ENCODE data around the gene LYPD6B. TPM values are rescaled to one million over a fixed set of nuclear protein-coding genes. Genes with fewer than 3 reads are reported as not detected.

Gene LYPD6B
- total RNA-seq, 4 donors from 2014 or later = 0.49 to 0.54 TPM; not detected in 2

DNA sequence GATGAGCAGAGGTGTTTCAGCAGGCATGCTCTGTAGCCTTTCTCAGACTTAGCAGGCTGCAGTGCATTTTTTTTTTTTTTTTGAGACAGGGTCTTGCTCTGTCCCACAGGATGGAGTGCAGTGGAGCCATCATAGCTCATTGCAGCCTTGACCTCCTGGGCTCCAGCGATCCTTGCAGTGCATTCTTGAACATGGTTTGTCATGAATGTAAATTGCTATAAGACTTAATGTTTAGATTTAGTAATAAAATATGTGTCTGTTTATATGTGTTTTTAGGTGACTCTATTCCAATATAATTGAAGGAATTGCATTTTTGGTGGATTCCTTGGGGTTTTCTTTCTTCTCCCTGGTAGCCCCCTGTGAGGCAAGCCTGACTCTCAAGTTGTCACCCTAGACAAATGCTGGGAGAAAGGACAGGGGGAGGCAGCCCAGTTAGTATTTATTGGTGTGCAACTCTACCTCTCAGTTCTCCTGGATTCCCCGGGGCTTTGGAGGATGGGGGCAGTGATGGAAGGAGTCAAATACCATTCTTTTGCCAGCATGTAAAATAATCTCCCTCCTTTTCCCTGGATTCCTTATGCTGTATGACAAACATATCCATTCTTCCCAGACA lies 22.7 kb downstream of the LYPD6B start:
- no peak for ATAC-seq
- H3K36me3 ChIP-seq = no peaks in the 10 kb centered on the region
- peaks cover 1% of the 10 kb centered on the region for H3K27me3 ChIP-seq
- H3K4me3 ChIP-seq = no peak overlapping the region
- H3K27ac ChIP-seq = no peak overlapping the region
- H3K4me1 ChIP-seq = peaks cover 0 to 10% (median 0%) of the 10 kb centered on the region in 3 donors
- 59 to 78% methylated on average over 1 to 2 of the region's 2 CpGs for WGBS, 2 donors (ENCODE audit: low coverage in 1 of 2)
- H3K9me3 ChIP-seq = no peaks in the 10 kb centered on the region
- TF ChIP-seq EP300 (IDR thresholded peaks at IDR 0.05) = no peak
- TF ChIP-seq, protein P1, sequence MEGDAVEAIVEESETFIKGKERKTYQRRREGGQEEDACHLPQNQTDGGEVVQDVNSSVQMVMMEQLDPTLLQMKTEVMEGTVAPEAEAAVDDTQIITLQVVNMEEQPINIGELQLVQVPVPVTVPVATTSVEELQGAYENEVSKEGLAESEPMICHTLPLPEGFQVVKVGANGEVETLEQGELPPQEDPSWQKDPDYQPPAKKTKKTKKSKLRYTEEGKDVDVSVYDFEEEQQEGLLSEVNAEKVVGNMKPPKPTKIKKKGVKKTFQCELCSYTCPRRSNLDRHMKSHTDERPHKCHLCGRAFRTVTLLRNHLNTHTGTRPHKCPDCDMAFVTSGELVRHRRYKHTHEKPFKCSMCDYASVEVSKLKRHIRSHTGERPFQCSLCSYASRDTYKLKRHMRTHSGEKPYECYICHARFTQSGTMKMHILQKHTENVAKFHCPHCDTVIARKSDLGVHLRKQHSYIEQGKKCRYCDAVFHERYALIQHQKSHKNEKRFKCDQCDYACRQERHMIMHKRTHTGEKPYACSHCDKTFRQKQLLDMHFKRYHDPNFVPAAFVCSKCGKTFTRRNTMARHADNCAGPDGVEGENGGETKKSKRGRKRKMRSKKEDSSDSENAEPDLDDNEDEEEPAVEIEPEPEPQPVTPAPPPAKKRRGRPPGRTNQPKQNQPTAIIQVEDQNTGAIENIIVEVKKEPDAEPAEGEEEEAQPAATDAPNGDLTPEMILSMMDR (IDR thresholded peaks at IDR 0.05) = no peak

DNA sequence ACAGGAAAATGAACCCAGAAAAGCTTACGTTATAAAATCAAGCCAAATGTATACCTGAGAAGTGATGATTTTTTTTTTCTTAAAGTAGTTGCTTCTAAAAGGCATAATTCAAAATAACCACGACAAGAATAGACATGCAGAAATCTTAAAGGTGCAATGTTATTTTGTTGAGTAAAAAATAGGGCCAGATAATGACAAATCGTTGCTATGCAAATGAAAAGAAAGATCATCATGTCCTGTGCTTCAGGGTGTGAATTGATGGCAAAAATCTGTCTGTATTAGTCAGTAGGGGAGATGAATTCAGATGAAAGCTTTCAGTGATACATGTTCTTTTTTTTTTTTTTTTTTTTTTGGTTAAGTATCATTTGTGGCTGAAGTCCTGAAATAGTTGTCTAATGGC lies 24.0 kb downstream of the LYPD6B start:
- H3K27ac ChIP-seq = no peak overlapping the region
- no peaks in the 10 kb centered on the region for H3K36me3 ChIP-seq
- TF ChIP-seq, protein P1 (IDR thresholded peaks at IDR 0.05) = no peak
- TF ChIP-seq POLR2AphosphoS5 (IDR thresholded peaks at IDR 0.05) (no peak), POLR2A (IDR thresholded peaks at IDR 0.05) (no peak), EP300 (IDR thresholded peaks at IDR 0.05) (no peak)
- H3K9me3 ChIP-seq = no peaks in the 10 kb centered on the region
- H3K4me1 ChIP-seq = peaks cover 0 to 10% (median 0%) of the 10 kb centered on the region in 3 donors
- H3K4me3 ChIP-seq = no peak overlapping the region
- 58 to 64% methylated on average over 2 to 3 of the region's 3 CpGs for WGBS, 2 donors (ENCODE audit: low coverage in 1 of 2)
- H3K27me3 ChIP-seq = no peaks in the 10 kb centered on the region
- no peak for ATAC-seq

DNA sequence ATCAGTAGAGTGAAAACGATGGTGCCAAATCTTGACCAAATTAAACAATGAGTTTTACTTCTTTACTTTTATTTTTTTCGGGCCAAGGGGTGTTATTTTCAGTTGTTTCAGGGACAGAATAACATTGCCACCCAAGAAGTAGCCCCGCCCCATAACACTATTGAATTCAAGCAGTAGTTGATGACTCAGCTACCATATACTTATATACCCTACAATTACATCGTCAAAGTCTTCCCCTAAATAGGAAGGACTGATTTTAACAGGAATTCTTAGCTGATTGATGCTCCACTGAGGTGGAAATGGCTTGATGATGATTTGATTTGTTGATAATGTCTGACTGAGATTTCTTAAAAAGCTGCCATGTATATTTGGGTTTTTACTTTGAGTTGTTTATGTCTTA lies 24.7 kb downstream of the LYPD6B start:
- no peaks in the 10 kb centered on the region for H3K36me3 ChIP-seq
- H3K4me1 ChIP-seq = peaks cover 0 to 10% (median 0%) of the 10 kb centered on the region in 3 donors
- 80 to 94% methylated on average over 3 to 4 of the region's 4 CpGs for WGBS, 2 donors (ENCODE audit: low coverage in 1 of 2)
- H3K27me3 ChIP-seq = no peaks in the 10 kb centered on the region
- no peak overlapping the region for H3K4me3 ChIP-seq
- ATAC-seq = no peak
- no peak for TF ChIP-seq POLR2AphosphoS5 (IDR thresholded peaks at IDR 0.05)
- TF ChIP-seq, protein P1 (IDR thresholded peaks at IDR 0.05) = no peak
- H3K27ac ChIP-seq = no peak overlapping the region
- H3K9me3 ChIP-seq = no peaks in the 10 kb centered on the region

DNA sequence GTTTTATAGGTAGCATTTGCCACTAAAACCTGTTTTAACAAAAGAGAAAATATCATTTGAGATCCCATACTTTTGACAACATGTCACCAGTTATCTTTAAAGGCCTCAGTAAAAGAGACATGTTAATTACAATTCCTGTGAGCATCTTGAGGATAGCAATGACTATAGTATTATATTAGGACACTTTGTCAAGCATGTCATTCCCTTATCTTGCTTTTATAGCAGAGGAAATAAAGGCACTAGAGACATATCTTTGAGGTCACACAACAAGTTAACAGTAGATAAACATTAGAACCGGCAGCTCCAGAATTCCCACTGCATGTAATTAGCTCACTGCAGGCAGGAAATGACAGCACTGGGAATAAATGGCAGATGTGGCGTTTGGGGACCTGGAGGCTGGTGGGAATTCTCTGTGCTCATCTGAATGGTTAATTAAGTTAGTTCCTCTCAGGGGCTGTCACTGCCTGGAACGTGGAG lies 25.9 kb downstream of the LYPD6B start:
- ATAC-seq = no peak
- Histone ChIP-seq H3K4me1 (peaks cover 0 to 15% (median 0%) of the 10 kb centered on the region in 3 donors), H3K36me3 (no peaks in the 10 kb centered on the region), H3K9me3 (no peaks in the 10 kb centered on the region), H3K4me3 (no peak overlapping the region), H3K27ac (no peak overlapping the region), H3K27me3 (no peaks in the 10 kb centered on the region)
- TF ChIP-seq EP300 (IDR thresholded peaks at IDR 0.05) = no peak
- TF ChIP-seq POLR2A (IDR thresholded peaks at IDR 0.05) = no peak
- TF ChIP-seq POLR2AphosphoS5 (IDR thresholded peaks at IDR 0.05) = no peak
- TF ChIP-seq, protein P1 (IDR thresholded peaks at IDR 0.05) = no peak
- WGBS, 2 donors (ENCODE audit: low coverage in 1 of 2) = 14 to 36% methylated on average over 2 of the region's 3 CpGs

DNA sequence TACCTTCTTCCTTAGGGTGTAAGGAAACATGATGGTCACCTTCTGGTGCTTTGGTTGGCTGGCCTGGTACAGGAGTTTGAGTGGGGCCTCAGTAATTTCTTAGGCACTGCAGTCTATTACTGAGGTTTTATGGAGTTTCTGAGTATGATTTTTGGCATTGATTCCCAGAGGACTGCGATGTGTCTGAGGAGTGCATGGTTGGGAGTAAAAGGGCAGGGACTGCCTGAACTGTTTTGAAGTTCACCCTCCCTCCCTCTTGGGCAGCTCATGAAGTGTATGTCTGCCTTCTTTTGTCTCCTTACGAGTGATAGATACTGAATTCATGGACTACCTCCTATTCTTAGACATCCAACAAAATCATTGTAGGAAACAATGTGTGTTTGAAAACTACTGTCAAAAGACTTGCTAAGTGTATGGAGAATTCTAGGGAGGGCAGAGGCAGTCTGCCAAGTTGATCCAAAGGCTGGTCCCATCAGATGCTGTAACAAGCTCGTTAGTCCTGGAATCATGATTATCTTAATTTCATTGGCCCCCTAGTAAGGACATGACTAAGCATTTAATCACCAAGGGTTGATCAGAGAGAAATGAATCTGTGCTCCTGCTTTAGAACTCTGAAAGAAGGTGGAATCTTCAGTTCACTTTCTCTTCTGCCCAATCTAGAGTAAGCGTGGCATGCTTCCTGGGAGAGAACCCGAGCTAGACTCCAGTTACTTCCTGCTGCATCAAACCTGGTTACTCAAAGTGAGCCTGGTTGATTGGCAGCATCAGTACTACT lies 26.5 kb downstream of the LYPD6B start:
- no peak for ATAC-seq
- Histone ChIP-seq H3K27ac (no peak overlapping the region), H3K36me3 (no peaks in the 10 kb centered on the region), H3K27me3 (no peaks in the 10 kb centered on the region), H3K4me1 (peaks cover 0 to 19% (median 0%) of the 10 kb centered on the region in 3 donors), H3K4me3 (no peak overlapping the region), H3K9me3 (no peaks in the 10 kb centered on the region)
- TF ChIP-seq POLR2A (IDR thresholded peaks at IDR 0.05) (no peak), POLR2AphosphoS5 (IDR thresholded peaks at IDR 0.05) (no peak), EP300 (IDR thresholded peaks at IDR 0.05) (no peak)
- TF ChIP-seq, protein P1 (IDR thresholded peaks at IDR 0.05) = no peak
- WGBS, 2 donors (ENCODE audit: low coverage in 1 of 2) = 40 to 43% methylated on average over 5 of the region's 5 CpGs

All from gastroesophageal sphincter (tissue), 4 donors.